Measurements from ENCODE around the gene TMEM240.

DNA sequence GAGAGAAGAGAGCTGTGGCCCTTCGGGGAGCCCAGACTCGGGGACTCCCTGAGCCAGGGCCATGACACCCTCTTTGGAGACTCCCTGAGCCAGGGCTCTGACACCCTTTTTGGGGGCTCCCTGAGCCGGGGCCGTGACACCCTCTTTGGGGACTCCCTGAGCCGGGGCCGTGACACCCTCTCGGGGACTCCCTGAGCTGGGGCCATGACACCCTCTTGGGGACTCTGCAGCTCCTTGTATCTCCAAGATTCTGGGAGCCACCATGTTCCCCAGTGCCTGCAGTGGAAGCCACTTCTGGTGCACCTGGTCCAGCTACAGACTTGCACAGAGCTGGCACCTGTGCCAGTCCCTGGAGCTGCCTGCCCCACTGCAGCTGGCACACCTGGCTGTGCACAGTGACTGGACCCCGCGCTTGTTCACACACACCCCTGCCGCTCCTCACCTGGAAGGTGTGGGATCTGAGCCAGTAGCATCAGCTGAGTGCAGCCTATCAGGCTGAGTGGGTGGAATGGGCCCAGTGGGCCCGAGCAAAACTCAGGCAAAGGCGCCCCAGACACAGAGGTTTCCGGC, 38.0 kb upstream of the TMEM240 start:
- TF ChIP-seq POLR2AphosphoS5 (IDR thresholded peaks at IDR 0.05; ENCODE audit: low read depth, low read length) (no peak), POLR2A (IDR thresholded peaks at IDR 0.05; ENCODE audit: low read depth, low read length) (no peak), TAF1 (IDR thresholded peaks at IDR 0.05; ENCODE audit: borderline replicate concordance, low read depth, low read length) (no peak)

All from GM12892 (cell line).